HK-2 (cell line): ENCODE measurements around the gene ANKRD30A.
"Not testable (repeated sequence)": the region's sequence is repeated elsewhere in the genome, so short reads cannot be mapped to it uniquely, and the experiment has no call there.

Experiments
- DNase-seq: peaks from one replicate; pipeline ENCODE4 v3.0.0-alpha.2; 2018; ENCODE audit not compliant: unreplicated experiment

Gene ANKRD30A

GRCh38 chr10:37268266-37268665, 142.9 kb downstream of the ANKRD30A start:
- no peak for DNase-seq

GRCh38 chr10:37269554-37270256, 144.3 kb downstream of the ANKRD30A start:
- DNase-seq: no peak

GRCh38 chr10:37275216-37275777, 149.9 kb downstream of the ANKRD30A start:
- no peak for DNase-seq

GRCh38 chr10:37285063-37285462, 159.7 kb downstream of the ANKRD30A start:
- DNase-seq: no peak

GRCh38 chr10:37289833-37290464, 164.6 kb downstream of the ANKRD30A start:
- no peak for DNase-seq

GRCh38 chr10:37301271-37301670, 175.9 kb downstream of the ANKRD30A start:
- DNase-seq: no peak

GRCh38 chr10:37304036-37304435, 178.6 kb downstream of the ANKRD30A start:
- no peak for DNase-seq

GRCh38 chr10:37314350-37314749, 189.0 kb downstream of the ANKRD30A start:
- no peak for DNase-seq

GRCh38 chr10:37314862-37315261, 189.5 kb downstream of the ANKRD30A start:
- DNase-seq: no peak

GRCh38 chr10:37344413-37344812, 219.0 kb downstream of the ANKRD30A start:
- no peak for DNase-seq

GRCh38 chr10:37379991-37380390, 254.6 kb downstream of the ANKRD30A start:
- peak; percentile 25 for DNase-seq

- no peak for DNase-seq
These were observed 255.9 kb downstream of the ANKRD30A start for GRCh38 chr10:37381271-37381670.

GRCh38 chr10:37384923-37385322, 259.5 kb downstream of the ANKRD30A start:
- DNase-seq: no peak

GRCh38 chr10:37390926-37391325, 265.5 kb downstream of the ANKRD30A start:
- no peak for DNase-seq

- DNase-seq: not testable (repeated sequence)
These were observed 275.4 kb downstream of the ANKRD30A start for GRCh38 chr10:37400774-37401173.

GRCh38 chr10:37401225-37401624, 275.8 kb downstream of the ANKRD30A start:
- DNase-seq: no peak

- no peak for DNase-seq
These were observed 278.4 kb downstream of the ANKRD30A start for GRCh38 chr10:37403776-37404175.
